SK-N-SH (cell line): ENCODE results near the gene CREB3L1. TPM values are rescaled to one million over a fixed set of nuclear protein-coding genes. Genes with fewer than 3 reads are reported as not detected.

Experiments used
- EP300 ChIP-seq, 2 experiments: IDR thresholded peaks; 2 replicates each; pipeline versions ENCODE4 v1.4.0 to v1.6.1; 2012; ENCODE audit warnings: borderline replicate concordance in 1 of 2, low read depth in 1 of 2, low read length in 1 of 2
- EZH2phosphoT487 ChIP-seq: fragments of 200-600 bp; sonication (generic); IDR thresholded peaks from 2 replicates; pipeline ENCODE4 v1.6.1; 2017; ENCODE audit warnings: low read depth, mixed run types, mild to moderate bottlenecking, antibody characterized with exemption, moderate library complexity, borderline replicate concordance
- FOSL2 ChIP-seq: IDR thresholded peaks from 2 replicates; pipeline ENCODE4 v1.4.0; 2012; ENCODE audit warnings: low read depth, mild to moderate bottlenecking, moderate library complexity, borderline replicate concordance
- FOXJ3 ChIP-seq: sonication (generic); formaldehyde crosslinking; IDR thresholded peaks from 2 replicates; pipeline ENCODE4 v1.5.1; 2020; ENCODE audit warnings: mild to moderate bottlenecking, missing genetic modification reagents
- FOXM1 ChIP-seq: IDR thresholded peaks from 2 replicates; pipeline ENCODE4 v1.4.0; 2012; ENCODE audit warnings: low read depth, mild to moderate bottlenecking
- GABPA ChIP-seq: IDR thresholded peaks from 2 replicates; pipeline ENCODE4 v1.4.0; 2012; ENCODE audit warnings: low read depth, mild to moderate bottlenecking
- GATA2 ChIP-seq: sonication (generic); formaldehyde crosslinking; IDR thresholded peaks from 2 replicates; pipeline ENCODE4 v1.5.0; 2020; ENCODE audit warnings: mild to moderate bottlenecking, missing genetic modification reagents
- JUND ChIP-seq: IDR thresholded peaks from 2 replicates; pipeline ENCODE4 v1.4.0; 2012
- MAX ChIP-seq: IDR thresholded peaks from 2 replicates; pipeline ENCODE4 v1.4.0; 2012; ENCODE audit warnings: low read depth
- MEF2A ChIP-seq: IDR thresholded peaks from 2 replicates; pipeline ENCODE4 v1.4.0; 2012; ENCODE audit warnings: low read depth, borderline replicate concordance
- MXI1 ChIP-seq: IDR thresholded peaks from 2 replicates; pipeline ENCODE4 v1.6.1; 2012; ENCODE audit warnings: mild to moderate bottlenecking, low read depth, low read length, improper control_type of control experiment
- NFIC ChIP-seq: IDR thresholded peaks from 2 replicates; pipeline ENCODE4 v1.4.0; 2012; ENCODE audit warnings: borderline replicate concordance
- NRF1 ChIP-seq: IDR thresholded peaks from 2 replicates; pipeline ENCODE4 v1.6.1; 2012; ENCODE audit warnings: low read depth, mild to moderate bottlenecking, low read length
- PBX3 ChIP-seq: IDR thresholded peaks from 2 replicates; pipeline ENCODE4; 2012
- POLR2AphosphoS5 ChIP-seq: IDR thresholded peaks from 2 replicates; pipeline ENCODE4 v1.6.1; 2012; ENCODE audit warnings: low read depth, low read length
- RAD21 ChIP-seq: IDR thresholded peaks from 2 replicates; pipeline ENCODE4 v1.6.1; 2012; ENCODE audit warnings: mild to moderate bottlenecking, low read length
- RCOR1 ChIP-seq: fragments of 150-350 bp; IDR thresholded peaks from 2 replicates; pipeline ENCODE4 v1.6.1; 2017; ENCODE audit warnings: antibody characterized with exemption, low read length
- RXRA ChIP-seq: IDR thresholded peaks from 2 replicates; pipeline ENCODE4 v1.4.0; 2012; ENCODE audit warnings: low read depth, mild to moderate bottlenecking, borderline replicate concordance
- SIN3A ChIP-seq: IDR thresholded peaks from 2 replicates; pipeline ENCODE4 v1.6.1; 2012; ENCODE audit warnings: low read depth, mild to moderate bottlenecking, low read length, moderate library complexity, borderline replicate concordance
- SMC3 ChIP-seq: IDR thresholded peaks from 2 replicates; pipeline ENCODE4 v1.6.1; 2012; ENCODE audit warnings: low read depth, low read length, improper control_type of control experiment
- TAF1 ChIP-seq: IDR thresholded peaks from 2 replicates; pipeline ENCODE4 v1.6.1; 2012; ENCODE audit warnings: low read depth, mild to moderate bottlenecking, low read length, moderate library complexity, borderline replicate concordance
- TCF12 ChIP-seq: IDR thresholded peaks from 2 replicates; pipeline ENCODE4 v1.4.0; 2012
- TEAD4 ChIP-seq: IDR thresholded peaks from 2 replicates; pipeline ENCODE4 v1.4.0; 2012; ENCODE audit warnings: mild to moderate bottlenecking, borderline replicate concordance; ENCODE audit not compliant: insufficient read depth
- YY1 ChIP-seq: IDR thresholded peaks from 2 replicates; pipeline ENCODE4 v1.4.0; 2012; ENCODE audit warnings: low read depth, mild to moderate bottlenecking
- polyA plus RNA-seq, 3 experiments: library from polyadenylated mRNA; depleted of rRNA; stranded (reverse); fragments of >200 nt; gene quantifications; 2 replicates each; pipeline ENCODE4 v1.2.3, GENCODE V29; 2012
- TF ChIP-seq, protein P1 (sequence below): fragments of 200-600 bp; sonication (generic); IDR thresholded peaks from 2 replicates; pipeline ENCODE4 v1.6.1; 2017; ENCODE audit warnings: antibody characterized with exemption, mild to moderate bottlenecking, moderate library complexity
- TF ChIP-seq, protein P2 (sequence below): fragments of 150-350 bp; IDR thresholded peaks from 2 replicates; pipeline ENCODE4 v1.6.1; 2016; ENCODE audit warnings: mild to moderate bottlenecking, low read depth, low read length
- TF ChIP-seq, protein P3 (sequence below): IDR thresholded peaks from 2 replicates; pipeline ENCODE4 v1.4.0; 2012; ENCODE audit warnings: low read depth, borderline replicate concordance

CREB3L1 gene
- polyA plus RNA-seq, 1 of the 3 experiments (the other 2 are of a cell fraction): 14.0 TPM

- TF ChIP-seq EP300 (IDR thresholded peaks at IDR 0.05; ENCODE audit: borderline replicate concordance in 1 of 2, low read depth in 1 of 2, low read length in 1 of 2) (no peak), FOXJ3 (CRISPR knock-in tag) (no peak), SMC3 (no peak), JUND (no peak), YY1 (no peak), TEAD4 (no peak), RCOR1 (no peak; the same call in 1 of the 2 replicates), RXRA (no peak), PBX3 (peak; percentile 25; the same call in 1 of the 2 replicates), SIN3A (no peak), GATA2 (CRISPR knock-in tag) (no peak), EZH2phosphoT487 (no peak), GABPA (no peak), POLR2AphosphoS5 (peak; percentile 95), MXI1 (peak; percentile 45; the same call in 1 of the 2 replicates), MAX (peak; percentile 80), NFIC (no peak), MEF2A (no peak), RAD21 (no peak), FOXM1 (no peak), TCF12 (peak; percentile 65), NRF1 (peak; percentile 93), TAF1 (peak; percentile 77), FOSL2 (no peak)
- TF ChIP-seq, protein P1, sequence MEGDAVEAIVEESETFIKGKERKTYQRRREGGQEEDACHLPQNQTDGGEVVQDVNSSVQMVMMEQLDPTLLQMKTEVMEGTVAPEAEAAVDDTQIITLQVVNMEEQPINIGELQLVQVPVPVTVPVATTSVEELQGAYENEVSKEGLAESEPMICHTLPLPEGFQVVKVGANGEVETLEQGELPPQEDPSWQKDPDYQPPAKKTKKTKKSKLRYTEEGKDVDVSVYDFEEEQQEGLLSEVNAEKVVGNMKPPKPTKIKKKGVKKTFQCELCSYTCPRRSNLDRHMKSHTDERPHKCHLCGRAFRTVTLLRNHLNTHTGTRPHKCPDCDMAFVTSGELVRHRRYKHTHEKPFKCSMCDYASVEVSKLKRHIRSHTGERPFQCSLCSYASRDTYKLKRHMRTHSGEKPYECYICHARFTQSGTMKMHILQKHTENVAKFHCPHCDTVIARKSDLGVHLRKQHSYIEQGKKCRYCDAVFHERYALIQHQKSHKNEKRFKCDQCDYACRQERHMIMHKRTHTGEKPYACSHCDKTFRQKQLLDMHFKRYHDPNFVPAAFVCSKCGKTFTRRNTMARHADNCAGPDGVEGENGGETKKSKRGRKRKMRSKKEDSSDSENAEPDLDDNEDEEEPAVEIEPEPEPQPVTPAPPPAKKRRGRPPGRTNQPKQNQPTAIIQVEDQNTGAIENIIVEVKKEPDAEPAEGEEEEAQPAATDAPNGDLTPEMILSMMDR: no peak
- TF ChIP-seq, protein P2, sequence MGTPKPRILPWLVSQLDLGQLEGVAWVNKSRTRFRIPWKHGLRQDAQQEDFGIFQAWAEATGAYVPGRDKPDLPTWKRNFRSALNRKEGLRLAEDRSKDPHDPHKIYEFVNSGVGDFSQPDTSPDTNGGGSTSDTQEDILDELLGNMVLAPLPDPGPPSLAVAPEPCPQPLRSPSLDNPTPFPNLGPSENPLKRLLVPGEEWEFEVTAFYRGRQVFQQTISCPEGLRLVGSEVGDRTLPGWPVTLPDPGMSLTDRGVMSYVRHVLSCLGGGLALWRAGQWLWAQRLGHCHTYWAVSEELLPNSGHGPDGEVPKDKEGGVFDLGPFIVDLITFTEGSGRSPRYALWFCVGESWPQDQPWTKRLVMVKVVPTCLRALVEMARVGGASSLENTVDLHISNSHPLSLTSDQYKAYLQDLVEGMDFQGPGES: no peak
- TF ChIP-seq, protein P3, sequence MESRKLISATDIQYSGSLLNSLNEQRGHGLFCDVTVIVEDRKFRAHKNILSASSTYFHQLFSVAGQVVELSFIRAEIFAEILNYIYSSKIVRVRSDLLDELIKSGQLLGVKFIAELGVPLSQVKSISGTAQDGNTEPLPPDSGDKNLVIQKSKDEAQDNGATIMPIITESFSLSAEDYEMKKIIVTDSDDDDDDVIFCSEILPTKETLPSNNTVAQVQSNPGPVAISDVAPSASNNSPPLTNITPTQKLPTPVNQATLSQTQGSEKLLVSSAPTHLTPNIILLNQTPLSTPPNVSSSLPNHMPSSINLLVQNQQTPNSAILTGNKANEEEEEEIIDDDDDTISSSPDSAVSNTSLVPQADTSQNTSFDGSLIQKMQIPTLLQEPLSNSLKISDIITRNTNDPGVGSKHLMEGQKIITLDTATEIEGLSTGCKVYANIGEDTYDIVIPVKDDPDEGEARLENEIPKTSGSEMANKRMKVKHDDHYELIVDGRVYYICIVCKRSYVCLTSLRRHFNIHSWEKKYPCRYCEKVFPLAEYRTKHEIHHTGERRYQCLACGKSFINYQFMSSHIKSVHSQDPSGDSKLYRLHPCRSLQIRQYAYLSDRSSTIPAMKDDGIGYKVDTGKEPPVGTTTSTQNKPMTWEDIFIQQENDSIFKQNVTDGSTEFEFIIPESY: no peak
Measured at GRCh38 chr11:46242952-46243795, 34.3 kb upstream of the CREB3L1 start (continued).
